GM12878 (cell line): ENCODE measurements around the gene WFDC12. TPM values are rescaled to one million over a fixed set of nuclear protein-coding genes. Genes with fewer than 3 reads are reported as not detected.

ENCODE experiments used
- ATAC-seq: fragments of 200-7000 bp; cut with Tn5 transposase; 3 replicates; pipeline ENCODE4 v1.9.1; 2020; ENCODE audit warnings: mild to moderate bottlenecking, moderate library complexity
- BruUV-seq: library from RNA; stranded (reverse); fragments of 400-500 nt; replicated peaks from 2 replicates; lab custom pipeline; 2021; lab: Mats Ljungman, UMichigan
- CTCF ChIA-PET: fragments of 300-600 bp; sonication (Branson Sonifier 250); formaldehyde crosslinking; extraction: SDS; loops from one replicate; lab custom pipeline; 2021; ENCODE audit warnings: inconsistent platforms; lab: Yijun Ruan, JAX
- POLR2A ChIA-PET: fragments of 350-600 bp; formaldehyde crosslinking; extraction: SDS; loops from one replicate; lab custom pipeline; 2021; ENCODE audit warnings: inconsistent platforms; lab: Charles Lee
- RAD21 ChIA-PET: fragments of 300-600 bp; sonication (Branson Sonifier 250); formaldehyde crosslinking; loops from one replicate; lab custom pipeline; 2023; ENCODE audit warnings: antibody characterized with exemption; ENCODE audit not compliant: unreplicated experiment; lab: Charles Lee
- SMC1A ChIA-PET: fragments of 300-600 bp; sonication (Branson Sonifier 250); formaldehyde crosslinking; loops from one replicate; lab custom pipeline; 2023; ENCODE audit not compliant: unreplicated experiment, uncharacterized antibody; lab: Charles Lee
- DNase-seq: peaks from one replicate; pipeline ENCODE4 v3.0.0-alpha.2; 2011; ENCODE audit warnings: low read depth, low spot score
- FAIRE-seq: peaks from 3 replicates; lab custom pipeline; 2011; peaks lifted over from hg19 to GRCh38; lab: Jason Lieb, UNC
- H2AFZ ChIP-seq: 2 replicates; pipeline ENCODE4 v1.6.0; 2011; ENCODE audit warnings: low read depth, low read length, control low read depth; ENCODE audit not compliant: control insufficient read depth
- H3K27ac ChIP-seq: 2 replicates; pipeline ENCODE4 v1.5.1; 2011; ENCODE audit warnings: control low read depth; ENCODE audit not compliant: control insufficient read depth, insufficient read depth
- H3K27me3 ChIP-seq, 2 experiments: replicated peaks in 1 of 2; 2 replicates each; pipeline versions ENCODE4 v1.6.0 to v1.6.1; 2011; ENCODE audit warnings: low read length in 1 of 2; ENCODE audit not compliant: control insufficient read depth in 2 of 2, insufficient read depth in 2 of 2
- H3K36me3 ChIP-seq, 2 experiments: 2 replicates each; pipeline ENCODE4 v1.5.1; 2011; ENCODE audit warnings: low read length in 1 of 2; ENCODE audit not compliant: control insufficient read depth in 2 of 2, insufficient read depth in 2 of 2
- H3K4me1 ChIP-seq: 2 replicates; pipeline ENCODE4 v1.6.1; 2011; ENCODE audit warnings: mild to moderate bottlenecking, low read length, moderate library complexity, mixed read lengths; ENCODE audit not compliant: control insufficient read depth, insufficient read depth
- H3K4me2 ChIP-seq: 2 replicates; pipeline ENCODE4 v1.6.0; 2011; ENCODE audit warnings: control low read depth; ENCODE audit not compliant: control insufficient read depth, insufficient read depth
- H3K4me3 ChIP-seq: fragments of 200-600 bp; sonication (generic); 2 replicates; pipeline ENCODE4 v1.5.1; 2016
- H3K79me2 ChIP-seq: 2 replicates; pipeline ENCODE4 v1.6.0; 2011; ENCODE audit warnings: low read length; ENCODE audit not compliant: control insufficient read depth, insufficient read depth
- H3K9ac ChIP-seq: 2 replicates; pipeline ENCODE4 v1.8.0; 2011; ENCODE audit warnings: low read length, control low read depth, mixed read lengths; ENCODE audit not compliant: control insufficient read depth, insufficient read depth
- H3K9me3 ChIP-seq: replicated peaks from 3 replicates; pipeline ENCODE4 v1.5.1; 2011; ENCODE audit warnings: mild to moderate bottlenecking, low read length; ENCODE audit not compliant: control insufficient read depth, insufficient read depth
- H4K20me1 ChIP-seq: 2 replicates; pipeline ENCODE4 v1.6.0; 2011; ENCODE audit not compliant: control insufficient read depth, insufficient read depth
- CBFB ChIP-seq: IDR thresholded peaks from 2 replicates; pipeline ENCODE4 v1.6.1; 2016; ENCODE audit warnings: antibody characterized with exemption, low read depth
- ELK1 ChIP-seq: IDR thresholded peaks from 2 replicates; pipeline ENCODE4 v1.6.1; 2012; ENCODE audit warnings: low read depth, low read length, improper control_type of control experiment
- RFX5 ChIP-seq: IDR thresholded peaks from 2 replicates; pipeline ENCODE4 v1.6.1; 2011; ENCODE audit warnings: low read depth, low read length, improper control_type of control experiment
- RUNX3 ChIP-seq: IDR thresholded peaks from 2 replicates; pipeline ENCODE4 v1.6.1; 2012; ENCODE audit warnings: low read length, inconsistent platforms
- SIX5 ChIP-seq: IDR thresholded peaks from 2 replicates; pipeline ENCODE4 v1.6.1; 2011; ENCODE audit warnings: mild to moderate bottlenecking, low read depth, low read length, moderate library complexity; ENCODE audit not compliant: severe bottlenecking
- SMAD5 ChIP-seq: IDR thresholded peaks from 2 replicates; pipeline ENCODE4 v1.6.1; 2016; ENCODE audit warnings: antibody characterized with exemption, low read depth
- TCF12 ChIP-seq: IDR thresholded peaks from 2 replicates; pipeline ENCODE4 v1.6.1; 2011; ENCODE audit warnings: low read depth, mild to moderate bottlenecking, low read length
- WRNIP1 ChIP-seq: IDR thresholded peaks from 2 replicates; pipeline ENCODE4 v1.6.1; 2011; ENCODE audit warnings: low read depth, low read length, improper control_type of control experiment, borderline replicate concordance
- ZBTB40 ChIP-seq: fragments of 450-650 bp; IDR thresholded peaks from 2 replicates; pipeline ENCODE4 v1.6.1; 2016; ENCODE audit warnings: mild to moderate bottlenecking, moderate library complexity, borderline replicate concordance
- ZNF384 ChIP-seq: IDR thresholded peaks from 2 replicates; pipeline ENCODE4 v1.6.1; 2012; ENCODE audit warnings: low read depth, mild to moderate bottlenecking, low read length, improper control_type of control experiment, borderline replicate concordance
- ZZZ3 ChIP-seq: IDR thresholded peaks from 2 replicates; pipeline ENCODE4 v1.6.1; 2011; ENCODE audit warnings: low read depth; ENCODE audit not compliant: control insufficient read depth, insufficient read length
- WGBS: methylation state at CpG from one replicate; pipeline ENCODE4 v1.1.6; 2016; ENCODE audit warnings: low lambda C conversion rate; ENCODE audit not compliant: insufficient replicate concordance, insufficient coverage; ENCODE audit errors: missing lambda C conversion rate; 5-methylcytosine and 5-hydroxymethylcytosine counted together
- in situ Hi-C: fragments of 300-500 bp; cut with MboI; formaldehyde crosslinking; loops from 9 replicates; pipeline ENCODE4 v1.14.3; 2018; ENCODE audit warnings: mixed read lengths
- intact Hi-C: fragments of 100-400 bp; cut with micrococcal nuclease; formaldehyde crosslinking; loops from one replicate; pipeline ENCODE4 v1.14.2; 2022; ENCODE audit not compliant: unreplicated experiment
- polyA plus RNA-seq, 11 experiments: library from polyadenylated mRNA; depleted of rRNA in 4 of 11; unstranded in 6 of 11; stranded (reverse) in 5 of 11; fragments of >200 nt; fragmentation: Nextera tagmentation in 4 of 11; fragmentation: Illumina TruSeq in 1 of 11; extraction: Ambion mirVana in 4 of 11; extraction: Trizol in 1 of 11; gene quantifications; 1 replicate in 1 of 11; 2 replicates in 10 of 11; pipeline versions ENCODE4 v1.2.1 to v1.2.3, GENCODE V29; 2011 to 2016; ENCODE audit warnings: inconsistent platforms in 2 of 11, missing spikeins in 2 of 11, low read depth in 1 of 11
- total RNA-seq, 4 experiments: library from RNA; depleted of rRNA in 3 of 4; stranded (reverse); fragments of >200 nt in 3 of 4; fragmentation: Illumina TruSeq in 1 of 4; extraction: Trizol in 1 of 4; gene quantifications; 2 replicates each; pipeline versions ENCODE4 v1.2.1 to v1.2.3, GENCODE V29; 2013 to 2021

WFDC12 gene
- total and polyA plus RNA-seq, 10 of the 15 experiments (the other 5 are each of a cell fraction or from before 2014, with no cell fraction given), result not detected

GRCh38 chr20:45110301-45110700 is 14.0 kb downstream of the WFDC12 start (continued):
- TF ChIP-seq ZBTB40, result no peak

- RAD21 ChIA-PET, result interaction anchor here (0.5 kb wide), 1 partner anchor 14 kb away, joined by 4 read pairs; no protein-coding TSS in a partner anchor
- Histone ChIP-seq H3K27me3 (peaks cover 2 to 3% of the 10 kb centered on the region in 2 experiments; a peak in 3 of 4 replicates), H3K36me3 (no peaks in the 10 kb centered on the region), H3K4me2 (no peak overlapping the region), H3K9ac (no peak overlapping the region), H3K4me1 (no peaks in the 10 kb centered on the region), H3K4me3 (no peak overlapping the region), H3K9me3 (no peaks in the 10 kb centered on the region)
- DNase-seq, result no peak
- intact Hi-C loops (no loop called here), in situ Hi-C loops (no loop called here)
- no TSS peak for BruUV-seq
- TF ChIP-seq RFX5, result no peak
- no peak for TF ChIP-seq TCF12
- TF ChIP-seq WRNIP1, result no peak
- TF ChIP-seq ZNF384, result no peak
- TF ChIP-seq ZZZ3, result no peak
- no peak for TF ChIP-seq RUNX3
- no peak for TF ChIP-seq SIX5
- no peak for TF ChIP-seq ELK1
- no peak for TF ChIP-seq CBFB
- TF ChIP-seq SMAD5, result no peak
- TF ChIP-seq, all 136 proteins: peak for 0
- 63% methylated on average over 8 of the region's 8 CpGs for WGBS
- ChIA-PET CTCF (interaction anchor here (0.7 to 5.9 kb wide), 4 partner anchors 12 to 185 kb away, joined by 3 to 67 read pairs (median 22); no protein-coding TSS in a partner anchor), POLR2A (no interaction called here), SMC1A (interaction anchor here (1.1 to 6.4 kb wide), 2 partner anchors 66 to 98 kb away, joined by 3 to 25 read pairs; no protein-coding TSS in a partner anchor)
- no peak for FAIRE-seq
- H3K27ac ChIP-seq, result no peak overlapping the region
- no peaks in the 10 kb centered on the region for H4K20me1 ChIP-seq
- no peak overlapping the region for H2AFZ ChIP-seq
- no peak for ATAC-seq
- no peaks in the 10 kb centered on the region for H3K79me2 ChIP-seq
These were observed 14.6 kb downstream of the WFDC12 start for GRCh38 chr20:45109634-45110033.
